GM23338 (cell line): Measurements from ENCODE around the gene EMC1. TPM values are rescaled to one million over a fixed set of nuclear protein-coding genes. Genes with fewer than 3 reads are reported as not detected.

ENCODE experiments used
- ATAC-seq: fragments of 200-7000 bp; cut with Tn5 transposase; 3 replicates; pipeline ENCODE4 v1.9.1; 2020
- DNase-seq: peaks from one replicate; pipeline ENCODE4 v3.0.0-alpha.2; 2015; ENCODE audit warnings: low spot score
- H2AFZ ChIP-seq: fragments of 200-600 bp; sonication (generic); 2 replicates; pipeline ENCODE4 v1.8.0; 2016; ENCODE audit warnings: antibody characterized with exemption, mild to moderate bottlenecking, moderate library complexity
- H3F3A ChIP-seq: fragments of 200-600 bp; sonication (generic); replicated peaks from 2 replicates; pipeline ENCODE4 v1.8.0; 2017; ENCODE audit warnings: antibody characterized with exemption, mixed run types, low read depth
- H3K27ac ChIP-seq: fragments of 200-600 bp; sonication (generic); 2 replicates; pipeline ENCODE4 v1.6.1; 2016; ENCODE audit warnings: low read depth
- H3K27me3 ChIP-seq: fragments of 200-600 bp; sonication (generic); 2 replicates; pipeline ENCODE4 v1.8.0; 2016; ENCODE audit warnings: mild to moderate bottlenecking, mixed run types, moderate library complexity; ENCODE audit not compliant: insufficient read depth
- H3K36me3 ChIP-seq: fragments of 200-600 bp; sonication (generic); 2 replicates; pipeline ENCODE4 v1.8.0; 2016; ENCODE audit warnings: mild to moderate bottlenecking; ENCODE audit not compliant: insufficient read depth
- H3K4me1 ChIP-seq: fragments of 200-600 bp; sonication (generic); 2 replicates; pipeline ENCODE4 v1.8.0; 2016; ENCODE audit warnings: mild to moderate bottlenecking, moderate library complexity; ENCODE audit not compliant: insufficient read depth
- H3K4me2 ChIP-seq: fragments of 200-600 bp; sonication (generic); 2 replicates; pipeline ENCODE4 v1.7.1; 2017; ENCODE audit warnings: mixed run types
- H3K4me3 ChIP-seq: fragments of 200-600 bp; sonication (generic); 2 replicates; pipeline ENCODE4 v1.6.1; 2016; ENCODE audit warnings: mixed run types
- H3K79me2 ChIP-seq: fragments of 200-600 bp; sonication (generic); replicated peaks from 2 replicates; pipeline ENCODE4 v1.8.0; 2017; ENCODE audit warnings: mild to moderate bottlenecking; ENCODE audit not compliant: insufficient read depth
- H3K9me2 ChIP-seq: fragments of 200-600 bp; sonication (generic); 2 replicates; pipeline ENCODE4 v1.8.0; 2017; ENCODE audit not compliant: insufficient read depth
- H4K20me1 ChIP-seq: fragments of 200-600 bp; sonication (generic); replicated peaks from 2 replicates; pipeline ENCODE4 v1.8.0; 2017; ENCODE audit warnings: mild to moderate bottlenecking; ENCODE audit not compliant: insufficient read depth
- H3K27ac Mint-ChIP-seq: 2 replicates; pipeline ENCODE4 v1.8.0; 2020; ENCODE audit warnings: inconsistent platforms, mild to moderate bottlenecking, moderate library complexity, mixed read lengths
- H3K27me3 Mint-ChIP-seq: 3 replicates; pipeline ENCODE4 v1.8.0; 2022; ENCODE audit warnings: low read depth, mild to moderate bottlenecking, moderate library complexity, mixed read lengths, inconsistent platforms; ENCODE audit not compliant: insufficient read depth, poor library complexity
- H3K36me3 Mint-ChIP-seq: 3 replicates; pipeline ENCODE4 v1.8.0; 2021; ENCODE audit warnings: low read depth, mild to moderate bottlenecking, inconsistent platforms, moderate library complexity, mixed read lengths
- H3K4me1 Mint-ChIP-seq: 3 replicates; pipeline ENCODE4 v1.8.0; 2020; ENCODE audit warnings: mild to moderate bottlenecking, inconsistent platforms, mixed read lengths
- H3K4me3 Mint-ChIP-seq: 3 replicates; pipeline ENCODE4 v1.8.0; 2021; ENCODE audit warnings: moderate library complexity, mild to moderate bottlenecking, inconsistent platforms, mixed read lengths
- H3K9me3 Mint-ChIP-seq: 3 replicates; pipeline ENCODE4 v1.8.0; 2020; ENCODE audit warnings: moderate library complexity, mild to moderate bottlenecking, inconsistent platforms, mixed read lengths
- CREB1 ChIP-seq: fragments of 250-450 bp; sonication (Bioruptor Pico); IDR thresholded peaks from 2 replicates; pipeline ENCODE4 v1.5.0; 2020; ENCODE audit warnings: low read depth, mild to moderate bottlenecking, moderate library complexity
- CTCF ChIP-seq, 2 experiments: fragments of 200-600 bp in 1 of 2; sonication (generic) in 1 of 2; conservative IDR thresholded peaks; 2 replicates each; pipeline versions ENCODE4 v1.5.1 to v1.6.1; 2016 to 2017; ENCODE audit warnings: antibody characterized with exemption in 2 of 2, low read depth in 2 of 2, mild to moderate bottlenecking in 2 of 2, moderate library complexity in 1 of 2
- EZH2phosphoT487 ChIP-seq: fragments of 200-600 bp; sonication (generic); IDR thresholded peaks from one replicate; pipeline ENCODE4 v1.8.1; 2018; ENCODE audit warnings: antibody characterized with exemption; ENCODE audit not compliant: unreplicated experiment
- JUNB ChIP-seq: IDR thresholded peaks from one replicate; pipeline ENCODE4 v1.6.1; 2016; ENCODE audit warnings: antibody characterized with exemption; ENCODE audit not compliant: unreplicated experiment
- NANOG ChIP-seq: IDR thresholded peaks from 2 replicates; pipeline ENCODE4 v1.6.1; 2016; ENCODE audit warnings: antibody characterized with exemption, borderline replicate concordance
- POLR2AphosphoS5 ChIP-seq: IDR thresholded peaks from 2 replicates; pipeline ENCODE4 v1.6.1; 2016; ENCODE audit warnings: antibody characterized with exemption, low read depth
- STAT1 ChIP-seq: IDR thresholded peaks from one replicate; pipeline ENCODE4 v1.6.1; 2016; ENCODE audit warnings: antibody characterized with exemption; ENCODE audit not compliant: unreplicated experiment
- ZNF114 ChIP-seq: fragments of 250-450 bp; sonication (Bioruptor Pico); IDR thresholded peaks from 2 replicates; pipeline ENCODE4 v1.5.0; 2020; ENCODE audit warnings: mild to moderate bottlenecking, moderate library complexity
- ZNF331 ChIP-seq: fragments of 250-450 bp; sonication (Bioruptor Pico); IDR thresholded peaks from 2 replicates; pipeline ENCODE4 v1.5.0; 2020; ENCODE audit warnings: low read depth, mild to moderate bottlenecking, moderate library complexity
- polyA plus RNA-seq: library from polyadenylated mRNA; unstranded; fragments of >200 nt; fragmentation: Nextera tagmentation; extraction: Ambion mirVana; gene quantifications from 2 replicates; pipeline ENCODE4 v1.2.1, GENCODE V29; 2016
- total RNA-seq: library from RNA; depleted of rRNA; stranded (reverse); fragments of >200 nt; shearing (Covaris generic); gene quantifications from 2 replicates; pipeline ENCODE4 v1.2.3, GENCODE V29; 2014
- TF ChIP-seq, protein P1 (sequence below): IDR thresholded peaks from one replicate; pipeline ENCODE4 v1.6.1; 2018; ENCODE audit warnings: antibody characterized with exemption; ENCODE audit not compliant: unreplicated experiment
- TF ChIP-seq, protein P2 (sequence below): IDR thresholded peaks from 2 replicates; pipeline ENCODE4 v1.6.1; 2016; ENCODE audit warnings: antibody characterized with exemption

The EMC1 gene
- total and polyA plus RNA-seq, 2 experiments from 2014 or later: 17.6 to 53.0 TPM

GRCh38 chr1:19255288-19255687, 4.0 kb upstream of the EMC1 start:
- Mint-ChIP-seq H3K36me3 (peaks cover 66% of the 10 kb centered on the region), H3K27me3 (peaks cover 23% of the 10 kb centered on the region)
- ATAC-seq: no peak

GRCh38 chr1:19254416-19254815, 3.1 kb upstream of the EMC1 start:
- Histone ChIP-seq H3K9me2 (no peaks in the 10 kb centered on the region), H3K4me3 (no peak overlapping the region), H3K79me2 (peaks cover 68% of the 10 kb centered on the region), H3K27me3 (no peaks in the 10 kb centered on the region), H3K27ac (0 out of 2 replicates have a peak overlapping the region, but pooled peaks have one; percentile 32), H3F3A (no peaks in the 10 kb centered on the region), H3K4me1 (peaks cover 19% of the 10 kb centered on the region), H3K4me2 (no peak overlapping the region), H2AFZ (no peak overlapping the region), H3K36me3 (peaks cover 30% of the 10 kb centered on the region), H4K20me1 (peaks cover 31% of the 10 kb centered on the region)
- no peak; the same call in 2 of the 3 replicates for ATAC-seq
- DNase-seq: peak; percentile 29
- Mint-ChIP-seq H3K4me1 (peaks cover 19% of the 10 kb centered on the region), H3K36me3 (peaks cover 57% of the 10 kb centered on the region), H3K27ac (no peak overlapping the region; the same call in 1 of the 2 replicates), H3K27me3 (peaks cover 19% of the 10 kb centered on the region), H3K9me3 (peaks cover 3% of the 10 kb centered on the region; the same call in 1 of the 3 replicates), H3K4me3 (no peak overlapping the region)
- TF ChIP-seq CTCF (conservative IDR thresholded peaks at IDR 0.05; ENCODE audit: low read depth in 2 of 2) (no peak), CREB1 (CRISPR knock-in tag) (no peak), JUNB (no peak), STAT1 (no peak), POLR2AphosphoS5 (no peak), NANOG (no peak), ZNF331 (CRISPR knock-in tag) (no peak), EZH2phosphoT487 (no peak), ZNF114 (CRISPR knock-in tag) (no peak)
- TF ChIP-seq, protein P1, sequence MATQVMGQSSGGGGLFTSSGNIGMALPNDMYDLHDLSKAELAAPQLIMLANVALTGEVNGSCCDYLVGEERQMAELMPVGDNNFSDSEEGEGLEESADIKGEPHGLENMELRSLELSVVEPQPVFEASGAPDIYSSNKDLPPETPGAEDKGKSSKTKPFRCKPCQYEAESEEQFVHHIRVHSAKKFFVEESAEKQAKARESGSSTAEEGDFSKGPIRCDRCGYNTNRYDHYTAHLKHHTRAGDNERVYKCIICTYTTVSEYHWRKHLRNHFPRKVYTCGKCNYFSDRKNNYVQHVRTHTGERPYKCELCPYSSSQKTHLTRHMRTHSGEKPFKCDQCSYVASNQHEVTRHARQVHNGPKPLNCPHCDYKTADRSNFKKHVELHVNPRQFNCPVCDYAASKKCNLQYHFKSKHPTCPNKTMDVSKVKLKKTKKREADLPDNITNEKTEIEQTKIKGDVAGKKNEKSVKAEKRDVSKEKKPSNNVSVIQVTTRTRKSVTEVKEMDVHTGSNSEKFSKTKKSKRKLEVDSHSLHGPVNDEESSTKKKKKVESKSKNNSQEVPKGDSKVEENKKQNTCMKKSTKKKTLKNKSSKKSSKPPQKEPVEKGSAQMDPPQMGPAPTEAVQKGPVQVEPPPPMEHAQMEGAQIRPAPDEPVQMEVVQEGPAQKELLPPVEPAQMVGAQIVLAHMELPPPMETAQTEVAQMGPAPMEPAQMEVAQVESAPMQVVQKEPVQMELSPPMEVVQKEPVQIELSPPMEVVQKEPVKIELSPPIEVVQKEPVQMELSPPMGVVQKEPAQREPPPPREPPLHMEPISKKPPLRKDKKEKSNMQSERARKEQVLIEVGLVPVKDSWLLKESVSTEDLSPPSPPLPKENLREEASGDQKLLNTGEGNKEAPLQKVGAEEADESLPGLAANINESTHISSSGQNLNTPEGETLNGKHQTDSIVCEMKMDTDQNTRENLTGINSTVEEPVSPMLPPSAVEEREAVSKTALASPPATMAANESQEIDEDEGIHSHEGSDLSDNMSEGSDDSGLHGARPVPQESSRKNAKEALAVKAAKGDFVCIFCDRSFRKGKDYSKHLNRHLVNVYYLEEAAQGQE: no peak
- TF ChIP-seq, protein P2, sequence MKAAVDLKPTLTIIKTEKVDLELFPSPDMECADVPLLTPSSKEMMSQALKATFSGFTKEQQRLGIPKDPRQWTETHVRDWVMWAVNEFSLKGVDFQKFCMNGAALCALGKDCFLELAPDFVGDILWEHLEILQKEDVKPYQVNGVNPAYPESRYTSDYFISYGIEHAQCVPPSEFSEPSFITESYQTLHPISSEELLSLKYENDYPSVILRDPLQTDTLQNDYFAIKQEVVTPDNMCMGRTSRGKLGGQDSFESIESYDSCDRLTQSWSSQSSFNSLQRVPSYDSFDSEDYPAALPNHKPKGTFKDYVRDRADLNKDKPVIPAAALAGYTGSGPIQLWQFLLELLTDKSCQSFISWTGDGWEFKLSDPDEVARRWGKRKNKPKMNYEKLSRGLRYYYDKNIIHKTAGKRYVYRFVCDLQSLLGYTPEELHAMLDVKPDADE: no peak

More at GRCh38 chr1:19255288-19255687, 4.0 kb upstream of the EMC1 start:
- H3F3A ChIP-seq: no peaks in the 10 kb centered on the region
- peaks cover 16% of the 10 kb centered on the region for H3K4me1 Mint-ChIP-seq
- no peaks in the 10 kb centered on the region for H3K9me2 ChIP-seq
- H3K27ac Mint-ChIP-seq: no peak overlapping the region
- peaks cover 59% of the 10 kb centered on the region for H3K79me2 ChIP-seq
- TF ChIP-seq CTCF (conservative IDR thresholded peaks at IDR 0.05; ENCODE audit: low read depth in 2 of 2) (no peak), NANOG (no peak)
- H3K4me1 ChIP-seq: peaks cover 12% of the 10 kb centered on the region
- DNase-seq: no peak
- peaks cover 3% of the 10 kb centered on the region; the same call in 1 of the 3 replicates for H3K9me3 Mint-ChIP-seq
- peaks cover 33% of the 10 kb centered on the region for H3K36me3 ChIP-seq
- H3K4me3 Mint-ChIP-seq: no peak overlapping the region
- no peak overlapping the region for H3K27ac ChIP-seq
- no peak overlapping the region for H2AFZ ChIP-seq
- H4K20me1 ChIP-seq: peaks cover 26% of the 10 kb centered on the region
- no peak overlapping the region for H3K4me2 ChIP-seq
- no peak overlapping the region for H3K4me3 ChIP-seq
- no peaks in the 10 kb centered on the region for H3K27me3 ChIP-seq
